Body of pancreas (tissue), 4 donors: ENCODE data around the gene INF2.

Source experiments
- CTCF ChIP-seq, 7 experiments: fragments of 450-650 bp in 4 of 7; fragments of 200-600 bp in 3 of 7; sonication (generic) in 3 of 7; IDR thresholded peaks; one replicate each; pipeline ENCODE4 v1.5.1; 2016 to 2019; ENCODE audit warnings: antibody characterized with exemption in 7 of 7
- POLR2A ChIP-seq, 3 donors: fragments of 450-650 bp; IDR thresholded peaks; one replicate each; pipeline ENCODE4 v1.6.1; 2016; ENCODE audit warnings: antibody characterized with exemption in 3 of 3, mild to moderate bottlenecking in 2 of 3

DNA sequence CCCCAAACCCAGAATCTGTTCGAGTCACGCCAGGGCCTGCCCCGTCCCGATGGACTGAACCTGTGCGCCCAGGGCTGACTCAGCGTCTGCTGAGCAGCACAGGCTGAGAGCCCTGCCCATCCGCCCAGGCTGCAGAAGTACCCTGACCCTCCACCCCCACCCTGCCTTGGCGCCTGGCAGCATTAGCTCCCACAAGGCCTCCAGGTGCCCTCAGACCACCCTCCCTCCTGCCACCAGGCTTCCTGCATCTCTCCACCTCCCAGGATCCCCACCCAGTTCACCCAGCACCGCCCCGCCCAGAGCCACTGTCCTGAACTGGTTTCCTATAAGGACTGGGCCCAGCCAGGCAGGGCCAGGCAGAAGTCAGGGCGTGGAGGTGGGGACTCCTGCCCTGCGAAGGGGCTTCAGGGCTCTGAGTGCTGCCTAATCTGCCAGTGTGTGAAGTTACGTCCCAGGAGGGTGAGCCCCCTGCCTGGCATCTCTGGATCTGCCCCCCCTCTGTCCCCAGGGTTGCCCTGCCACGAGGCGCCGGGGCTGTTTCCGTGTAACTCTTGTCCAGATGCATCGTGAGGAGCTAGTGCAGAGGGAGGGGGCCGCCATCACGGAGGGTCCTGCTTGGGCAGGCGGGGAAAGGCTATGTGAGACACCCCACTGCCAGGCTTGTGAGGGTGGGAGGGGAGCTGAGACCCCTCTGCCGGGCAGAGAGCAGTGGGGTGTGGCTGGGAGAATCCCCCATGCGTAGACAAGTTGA is 43.7 kb downstream of the INF2 start:
- TF ChIP-seq CTCF (IDR thresholded peaks at IDR 0.05) (no peak), POLR2A (IDR thresholded peaks at IDR 0.05) (no peak)
